A673 (cell line): Measurements from ENCODE around the gene AGAP1. TPM values are rescaled to one million over a fixed set of nuclear protein-coding genes. Genes with fewer than 3 reads are reported as not detected.
A peak's percentile ranks its signal among the peaks of the same experiment; 100 is the strongest.

ENCODE experiments used
- BruUV-seq: library from RNA; stranded (reverse); fragments of 400-500 nt; replicated peaks from 2 replicates; lab custom pipeline; 2021; lab: Mats Ljungman, UMichigan
- CTCF ChIA-PET: fragments of 300-600 bp; sonication (Branson Sonifier 250); formaldehyde crosslinking; loops from one replicate; lab custom pipeline; 2022; ENCODE audit warnings: antibody characterized with exemption; lab: Charles Lee
- POLR2A ChIA-PET: fragments of 300-600 bp; sonication (Branson Sonifier 250); formaldehyde crosslinking; loops from one replicate; lab custom pipeline; 2022; ENCODE audit warnings: antibody characterized with exemption; ENCODE audit not compliant: low non-redundant PET; lab: Charles Lee
- DNase-seq: peaks from one replicate; pipeline ENCODE4 v3.0.0-alpha.2; 2015; ENCODE audit warnings: low spot score
- H3K27ac ChIP-seq: fragments of 200-600 bp; sonication (generic); 2 replicates; pipeline ENCODE4 v1.5.1; 2016; ENCODE audit warnings: mixed run types, low read depth, mild to moderate bottlenecking, mixed read lengths, antibody characterized with exemption, low read length; ENCODE audit not compliant: poor library complexity, severe bottlenecking
- H3K27me3 ChIP-seq: fragments of 200-600 bp; sonication (generic); replicated peaks from 2 replicates; pipeline ENCODE4 v1.6.1; 2017; ENCODE audit warnings: mixed run types, low read depth, mild to moderate bottlenecking, mixed read lengths, antibody characterized with exemption, low read length; ENCODE audit not compliant: insufficient read depth, poor library complexity
- H3K36me3 ChIP-seq: fragments of 200-600 bp; sonication (generic); 2 replicates; pipeline ENCODE4 v1.6.1; 2016; ENCODE audit warnings: mixed run types, mild to moderate bottlenecking, mixed read lengths, antibody characterized with exemption, low read length; ENCODE audit not compliant: insufficient read depth, poor library complexity, severe bottlenecking
- H3K4me1 ChIP-seq: fragments of 200-600 bp; sonication (generic); 2 replicates; pipeline ENCODE4 v1.6.1; 2017; ENCODE audit warnings: mixed run types, mild to moderate bottlenecking, mixed read lengths, antibody characterized with exemption, low read length; ENCODE audit not compliant: insufficient read depth, poor library complexity, severe bottlenecking
- H3K4me3 ChIP-seq: fragments of 200-600 bp; sonication (generic); 2 replicates; pipeline ENCODE4 v1.5.1; 2016; ENCODE audit warnings: low read depth, mixed run types, mild to moderate bottlenecking, mixed read lengths, low read length; ENCODE audit not compliant: poor library complexity, severe bottlenecking
- H3K9me3 ChIP-seq: fragments of 200-600 bp; sonication (generic); 2 replicates; pipeline ENCODE4 v1.6.1; 2016; ENCODE audit warnings: mixed run types, low read depth, mild to moderate bottlenecking, mixed read lengths, antibody characterized with exemption, low read length; ENCODE audit not compliant: poor library complexity, severe bottlenecking
- CTCF ChIP-seq: fragments of 300-800, 200-600 bp; sonication (generic); conservative IDR thresholded peaks from 2 replicates; pipeline ENCODE4 v1.5.1; 2017; ENCODE audit warnings: low read depth, mild to moderate bottlenecking, antibody characterized with exemption, low read length, moderate library complexity, mixed read lengths
- EZH2 ChIP-seq: fragments of 200-600 bp; sonication (generic); IDR thresholded peaks from 2 replicates; pipeline ENCODE4 v1.6.1; 2017; ENCODE audit warnings: borderline replicate concordance, low read depth, mild to moderate bottlenecking, mixed read lengths, antibody characterized with exemption, low read length; ENCODE audit not compliant: poor library complexity, severe bottlenecking
- intact Hi-C: fragments of 100-400 bp; cut with micrococcal nuclease; formaldehyde crosslinking; loops from one replicate; pipeline ENCODE4 v1.10.0; 2022; ENCODE audit not compliant: unreplicated experiment
- total RNA-seq: library from RNA; stranded (reverse); gene quantifications from 2 replicates; pipeline ENCODE4 v1.2.3, GENCODE V29; 2021

The AGAP1 gene
- total RNA-seq, 1 experiment from 2014 or later = 25.3 TPM

GRCh38 chr2:236086403-236086970, 592.6 kb downstream of the AGAP1 start:
- Histone ChIP-seq H3K4me3 (no peak overlapping the region), H3K36me3 (no peaks in the 10 kb centered on the region), H3K27ac (no peak overlapping the region), H3K9me3 (no peaks in the 10 kb centered on the region), H3K27me3 (no peaks in the 10 kb centered on the region), H3K4me1 (peaks cover 57% of the 10 kb centered on the region)
- ChIA-PET POLR2A (no interaction called here), CTCF (interaction anchor here (0.5 to 1.5 kb wide), 3 partner anchors 36 to 94 kb away, joined by 3 to 4 read pairs (median 3); no protein-coding TSS in a partner anchor)
- intact Hi-C loops = loop anchor here (5.0 kb wide), 2 partner anchors 66 to 91 kb away; no protein-coding TSS in a partner anchor
- TF ChIP-seq CTCF (no peak), EZH2 (no peak)
- BruUV-seq = no TSS peak
- DNase-seq = no peak

- BruUV-seq = no TSS peak
- Histone ChIP-seq H3K4me1 (peaks cover 52% of the 10 kb centered on the region), H3K27me3 (no peaks in the 10 kb centered on the region), H3K9me3 (no peaks in the 10 kb centered on the region), H3K4me3 (no peak overlapping the region), H3K36me3 (no peaks in the 10 kb centered on the region), H3K27ac (no peak overlapping the region)
- ChIA-PET POLR2A (no interaction called here), CTCF (interaction anchor here (0.5 to 1.5 kb wide), 4 partner anchors 36 to 96 kb away, joined by 3 to 4 read pairs (median 3); no protein-coding TSS in a partner anchor)
- intact Hi-C loops = loop anchor here (5.0 kb wide), 2 partner anchors 65 to 90 kb away; no protein-coding TSS in a partner anchor
- TF ChIP-seq EZH2 (no peak), CTCF (no peak)
- DNase-seq = peak; percentile 97
Observed at GRCh38 chr2:236086971-236087465, 593.2 kb downstream of the AGAP1 start.

DNA sequence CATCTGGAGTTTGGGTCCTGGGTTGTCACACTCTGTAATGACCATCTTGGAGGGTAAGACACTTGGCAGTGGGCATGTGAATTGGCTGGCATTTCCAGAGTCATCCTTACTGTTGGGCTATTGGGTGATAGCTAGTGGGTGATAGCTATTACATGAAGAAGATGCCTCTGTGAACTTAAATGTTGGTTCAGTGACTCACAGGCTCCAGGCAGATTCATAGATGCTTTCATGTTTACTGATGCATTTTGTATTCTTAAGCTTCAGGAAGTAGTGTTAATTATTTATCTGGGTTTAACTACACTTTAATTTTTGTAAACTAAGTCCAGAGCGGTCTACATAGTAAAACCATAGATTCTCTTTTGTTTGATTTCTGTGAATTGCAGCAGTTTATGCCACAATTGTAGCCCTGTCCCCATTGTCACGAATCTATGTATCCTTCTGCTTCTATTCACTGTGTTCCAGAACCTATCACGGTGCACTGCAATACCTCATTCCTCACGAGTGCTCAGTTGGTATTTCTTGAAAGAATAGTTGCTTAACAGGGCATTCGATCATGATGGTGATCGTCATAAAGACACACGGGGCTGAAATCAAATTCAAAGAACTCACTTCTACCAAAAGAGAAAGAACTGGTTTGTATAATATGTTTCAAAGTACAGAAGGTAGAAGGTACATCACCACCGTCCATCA, 594.7 kb downstream of the AGAP1 start:
- Histone ChIP-seq H3K27ac (no peak overlapping the region), H3K27me3 (no peaks in the 10 kb centered on the region), H3K4me1 (peaks cover 51% of the 10 kb centered on the region), H3K36me3 (no peaks in the 10 kb centered on the region), H3K9me3 (no peaks in the 10 kb centered on the region), H3K4me3 (no peak overlapping the region)
- DNase-seq = no peak
- TF ChIP-seq EZH2 (no peak), CTCF (no peak)
- intact Hi-C loops = loop anchor here (5.0 kb wide), 2 partner anchors 64 to 89 kb away; no protein-coding TSS in a partner anchor
- BruUV-seq = no TSS peak
- POLR2A ChIA-PET = no interaction called here
- CTCF ChIA-PET = no interaction called here
